ENCODE results near the gene PEX11B. TPM values are rescaled to one million over a fixed set of nuclear protein-coding genes. Genes with fewer than 3 reads are reported as not detected.

The PEX11B gene
- polyA plus RNA-seq, 1 of the 3 experiments (the other 2 are of a cell fraction): 26.1 TPM

DNA sequence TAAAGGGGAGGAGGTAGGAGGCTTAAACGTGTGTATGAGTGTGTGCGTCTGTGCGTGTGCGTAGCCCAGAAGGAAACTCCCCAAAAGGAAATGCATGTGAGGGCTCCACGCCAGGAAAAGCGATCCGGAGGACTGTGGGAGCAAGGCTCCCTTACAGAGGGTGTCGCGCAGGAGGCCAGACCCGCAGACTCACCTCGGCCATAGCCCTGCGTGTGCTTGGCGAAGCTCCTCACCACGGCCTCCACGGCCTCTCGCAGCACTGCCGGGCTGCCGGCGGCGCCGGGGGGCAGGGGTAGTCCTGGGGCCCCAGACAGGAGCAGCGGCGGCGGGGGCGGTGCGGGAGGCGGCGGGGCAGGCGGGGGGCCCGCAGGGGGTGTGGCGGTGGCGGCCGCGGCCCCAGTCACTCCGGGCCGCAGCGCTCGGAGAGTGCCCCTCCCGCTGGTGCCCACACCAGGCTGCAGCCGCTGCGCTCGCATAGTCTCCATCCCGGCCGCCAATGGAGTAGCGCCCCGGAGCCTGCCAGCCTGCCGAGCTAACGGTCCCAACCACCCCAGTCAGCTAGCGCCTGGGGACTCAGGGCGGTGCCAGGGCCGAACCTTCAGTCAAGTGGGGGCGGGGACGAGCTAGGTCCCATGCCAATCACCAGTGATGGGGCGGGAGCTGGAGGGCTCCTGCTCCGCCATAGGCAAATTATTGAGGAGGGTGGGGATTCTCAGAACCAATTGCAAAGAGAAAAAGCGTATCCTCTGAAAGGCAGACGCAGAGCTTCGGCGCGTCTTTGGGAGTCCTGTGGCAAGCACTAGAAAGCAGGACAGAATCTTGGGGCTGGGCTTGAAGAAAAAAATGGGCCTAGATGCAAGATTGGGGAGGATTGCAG is 39.2 kb upstream of the PEX11B start, which contains the start of gene LIX1L (continued):
- TF ChIP-seq, protein P1, sequence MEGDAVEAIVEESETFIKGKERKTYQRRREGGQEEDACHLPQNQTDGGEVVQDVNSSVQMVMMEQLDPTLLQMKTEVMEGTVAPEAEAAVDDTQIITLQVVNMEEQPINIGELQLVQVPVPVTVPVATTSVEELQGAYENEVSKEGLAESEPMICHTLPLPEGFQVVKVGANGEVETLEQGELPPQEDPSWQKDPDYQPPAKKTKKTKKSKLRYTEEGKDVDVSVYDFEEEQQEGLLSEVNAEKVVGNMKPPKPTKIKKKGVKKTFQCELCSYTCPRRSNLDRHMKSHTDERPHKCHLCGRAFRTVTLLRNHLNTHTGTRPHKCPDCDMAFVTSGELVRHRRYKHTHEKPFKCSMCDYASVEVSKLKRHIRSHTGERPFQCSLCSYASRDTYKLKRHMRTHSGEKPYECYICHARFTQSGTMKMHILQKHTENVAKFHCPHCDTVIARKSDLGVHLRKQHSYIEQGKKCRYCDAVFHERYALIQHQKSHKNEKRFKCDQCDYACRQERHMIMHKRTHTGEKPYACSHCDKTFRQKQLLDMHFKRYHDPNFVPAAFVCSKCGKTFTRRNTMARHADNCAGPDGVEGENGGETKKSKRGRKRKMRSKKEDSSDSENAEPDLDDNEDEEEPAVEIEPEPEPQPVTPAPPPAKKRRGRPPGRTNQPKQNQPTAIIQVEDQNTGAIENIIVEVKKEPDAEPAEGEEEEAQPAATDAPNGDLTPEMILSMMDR (IDR thresholded peaks at IDR 0.05): no peak
- TF ChIP-seq FOXJ3 (CRISPR knock-in tag; IDR thresholded peaks at IDR 0.05): no peak
- no peak for TF ChIP-seq YY1 (IDR thresholded peaks at IDR 0.05; ENCODE audit: low read depth)
- TF ChIP-seq, protein P2, sequence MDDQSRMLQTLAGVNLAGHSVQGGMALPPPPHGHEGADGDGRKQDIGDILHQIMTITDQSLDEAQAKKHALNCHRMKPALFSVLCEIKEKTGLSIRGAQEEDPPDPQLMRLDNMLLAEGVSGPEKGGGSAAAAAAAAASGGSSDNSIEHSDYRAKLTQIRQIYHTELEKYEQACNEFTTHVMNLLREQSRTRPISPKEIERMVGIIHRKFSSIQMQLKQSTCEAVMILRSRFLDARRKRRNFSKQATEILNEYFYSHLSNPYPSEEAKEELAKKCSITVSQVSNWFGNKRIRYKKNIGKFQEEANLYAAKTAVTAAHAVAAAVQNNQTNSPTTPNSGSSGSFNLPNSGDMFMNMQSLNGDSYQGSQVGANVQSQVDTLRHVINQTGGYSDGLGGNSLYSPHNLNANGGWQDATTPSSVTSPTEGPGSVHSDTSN (IDR thresholded peaks at IDR 0.05): peak; percentile 99
- peak; percentile 71 for TF ChIP-seq RFX5 (IDR thresholded peaks at IDR 0.05; ENCODE audit: low read length)
- TF ChIP-seq EZH2phosphoT487 (IDR thresholded peaks at IDR 0.05; ENCODE audit: borderline replicate concordance, low read depth): no peak
- TF ChIP-seq FOXM1 (IDR thresholded peaks at IDR 0.05; ENCODE audit: low read depth): no peak
- no peak for TF ChIP-seq RXRA (IDR thresholded peaks at IDR 0.05; ENCODE audit: borderline replicate concordance, low read depth)
- TF ChIP-seq POLR2AphosphoS5 (IDR thresholded peaks at IDR 0.05; ENCODE audit: low read depth, low read length): peak; percentile 71
- no peak for TF ChIP-seq TEAD4 (IDR thresholded peaks at IDR 0.05; ENCODE audit: borderline replicate concordance, insufficient read depth)
- TF ChIP-seq NFIC (IDR thresholded peaks at IDR 0.05; ENCODE audit: borderline replicate concordance): no peak; the same call in none of the 2 replicates
- no peak for TF ChIP-seq JUND (IDR thresholded peaks at IDR 0.05)

DNA sequence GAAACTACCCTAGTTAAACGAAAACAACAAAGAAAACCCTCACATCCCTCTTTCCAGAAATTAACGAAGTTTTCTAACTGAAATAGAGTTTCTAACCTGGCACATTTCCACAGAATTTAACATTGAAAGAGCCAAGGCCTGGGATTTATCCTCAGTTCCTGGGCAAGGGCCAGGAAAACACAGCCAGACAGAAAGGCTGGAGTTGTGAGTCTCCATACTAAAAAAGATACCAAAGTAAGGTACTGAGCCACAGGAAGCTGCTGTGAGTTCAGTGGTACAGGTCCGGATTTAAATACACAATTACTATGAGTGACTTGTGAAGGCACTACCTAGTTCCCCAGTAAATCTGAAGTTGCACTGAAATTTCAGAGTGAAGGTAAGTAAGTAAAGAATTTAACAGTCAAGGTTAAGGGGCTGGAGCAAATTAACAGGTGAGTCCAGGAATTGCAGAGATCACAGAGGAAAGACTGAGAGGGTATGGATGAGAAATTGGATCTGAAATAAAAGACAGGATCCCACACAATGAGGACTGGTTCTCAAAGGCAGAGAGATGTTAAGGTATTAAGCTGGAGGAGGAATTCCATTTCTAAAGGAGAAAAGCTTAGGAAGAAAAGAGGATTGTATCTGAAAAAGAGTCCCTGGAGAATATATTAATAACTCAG is 38.4 kb upstream of the PEX11B start:
- H3K9me2 ChIP-seq: no peaks in the 10 kb centered on the region
- peaks cover 24% of the 10 kb centered on the region for H3F3A ChIP-seq (replicated peaks; ENCODE audit: insufficient read depth)
- peak overlapping the region; percentile 62 to 74 for H3K4me3 ChIP-seq (ENCODE audit: low read depth in 2 of 2, low read length in 1 of 2)
- H3K4me2 ChIP-seq: peak overlapping the region; percentile 78
- WGBS (ENCODE audit: low lambda C conversion rate): 11% methylated on average over 3 of the region's 3 CpGs
- peaks cover 4% of the 10 kb centered on the region in 2 experiments for H3K36me3 ChIP-seq (replicated peaks in 1 of 2; ENCODE audit: control insufficient read depth in 1 of 2, insufficient read depth in 2 of 2, low read length in 1 of 2)
- H3K27me3 ChIP-seq (ENCODE audit: insufficient read depth): no peaks in the 10 kb centered on the region
- peak overlapping the region; percentile 73 for H3K9ac ChIP-seq
- no peaks in the 10 kb centered on the region; the same call in 1 of the 2 replicates for H4K20me1 ChIP-seq (ENCODE audit: insufficient read depth)
- peaks cover 25 to 47% of the 10 kb centered on the region in 2 experiments; a peak in 3 of 4 replicates for H3K4me1 ChIP-seq (ENCODE audit: control insufficient read depth in 1 of 2, insufficient read depth in 2 of 2, low read depth in 1 of 2, low read length in 1 of 2)
- no peaks in the 10 kb centered on the region for H3K9me3 ChIP-seq
- DNase-seq: no peak
- peak overlapping the region; percentile 82 to 99 for H3K27ac ChIP-seq (ENCODE audit: low read depth in 2 of 2, low read length in 1 of 2)
- H3K79me2 ChIP-seq (ENCODE audit: insufficient read depth): peaks cover 55% of the 10 kb centered on the region
- ChIA-PET CTCF (interaction anchor here (0.7 to 1.3 kb wide), 3 partner anchors 23 to 38 kb away, joined by 3 to 4 read pairs (median 3); partner anchors contain the start of genes PEX11B and RBM8A), POLR2A (interaction anchor here (1.4 to 2.5 kb wide), 4 partner anchors 30 to 98 kb away, joined by 4 to 34 read pairs (median 8); partner anchors contain the start of genes PEX11B, PIAS3 and RBM8A)
- TF ChIP-seq NRF1 (IDR thresholded peaks at IDR 0.05; ENCODE audit: low read depth, low read length) (no peak), FOXM1 (IDR thresholded peaks at IDR 0.05; ENCODE audit: low read depth) (no peak), CHD2 (IDR thresholded peaks at IDR 0.05; ENCODE audit: low read length, partially characterized antibody) (no peak), MXI1 (IDR thresholded peaks at IDR 0.05; ENCODE audit: low read depth, low read length) (no peak), GATA2 (CRISPR knock-in tag; IDR thresholded peaks at IDR 0.05) (no peak), POLR2AphosphoS5 (IDR thresholded peaks at IDR 0.05; ENCODE audit: low read depth, low read length) (no peak), TEAD4 (IDR thresholded peaks at IDR 0.05; ENCODE audit: borderline replicate concordance, insufficient read depth) (no peak), MEF2A (IDR thresholded peaks at IDR 0.05; ENCODE audit: borderline replicate concordance, low read depth) (no peak), RAD21 (IDR thresholded peaks at IDR 0.05; ENCODE audit: low read length) (no peak)
- no peak overlapping the region; the same call in 1 of the 2 replicates for H2AFZ ChIP-seq (ENCODE audit: low read depth)
